Measurements from ENCODE around the gene DLG2. TPM values are rescaled to one million over a fixed set of nuclear protein-coding genes. Genes with fewer than 3 reads are reported as not detected.

Gene DLG2
- total and polyA plus RNA-seq, 9 of the 15 experiments (the other 6 are each of a cell fraction or from before 2014, with no cell fraction given) = 0.52 to 1.6 (median 0.95) TPM

GRCh38 chr11:83990160-83990733, 1636.9 kb downstream of the DLG2 start (continued):
- TF ChIP-seq PATZ1 (CRISPR knock-in tag; IDR thresholded peaks at IDR 0.05; ENCODE audit: borderline replicate concordance) (no peak), ZFPM2 (CRISPR knock-in tag; IDR thresholded peaks at IDR 0.05) (no peak), MAFG (tag; conservative IDR thresholded peaks at IDR 0.05) (no peak), ZNF644 (tag; IDR thresholded peaks at IDR 0.05; ENCODE audit: low read depth) (no peak), RBM17 (IDR thresholded peaks at IDR 0.05; ENCODE audit: borderline replicate concordance, low read depth, low read length) (no peak)

DNA sequence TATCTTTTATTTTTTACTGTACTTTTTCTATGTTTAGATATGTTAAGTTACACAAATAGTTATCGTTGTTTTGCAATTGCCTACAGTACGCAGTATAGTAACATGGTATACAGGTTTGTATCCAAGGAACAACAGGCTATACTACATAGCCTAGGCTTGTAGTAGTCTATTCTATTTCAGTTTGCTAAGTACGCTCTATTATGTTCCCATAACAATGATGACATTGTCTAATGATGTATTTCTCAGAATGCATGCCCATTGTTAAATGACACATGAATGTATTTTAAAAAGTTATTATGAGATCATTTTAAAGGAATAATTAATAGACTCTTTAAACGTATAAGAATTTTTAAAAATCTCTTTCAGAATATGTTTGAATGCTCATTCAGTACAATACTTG, 1644.3 kb downstream of the DLG2 start:
- CTCF ChIA-PET (ENCODE audit: low intra/inter-chr PET ratio) = no interaction called here
- no peak for FAIRE-seq
- in situ Hi-C loops (cut with MboI) = no loop called here
- under 1% methylated on average over 4 of the region's 4 CpGs for WGBS (ENCODE audit: insufficient coverage, low coverage, missing lambda C conversion rate)
- POLR2A ChIA-PET = no interaction called here
- Histone ChIP-seq H3K4me2 (ENCODE audit: insufficient read depth, low read length) (no peak overlapping the region), H3K4me1 (replicated peaks in 1 of 2; ENCODE audit: control insufficient read depth in 2 of 2, insufficient read depth in 2 of 2, low read length in 2 of 2) (no peaks in the 10 kb centered on the region), H2AFZ (ENCODE audit: low read depth, low read length) (no peak overlapping the region), H3K36me3 (ENCODE audit: control insufficient read depth, insufficient read depth, low read length) (no peaks in the 10 kb centered on the region), H3K9me3 (replicated peaks; ENCODE audit: control insufficient read depth, insufficient read depth, low read depth, low read length) (no peaks in the 10 kb centered on the region), H3K27ac (ENCODE audit: extremely low read depth, low read depth, low read length) (no peak overlapping the region), H3K27me3 (ENCODE audit: control insufficient read depth in 2 of 2, insufficient read depth in 2 of 2, low read length in 2 of 2) (no peaks in the 10 kb centered on the region), H3K9me1 (ENCODE audit: control insufficient read depth, insufficient read depth, low read length) (no peaks in the 10 kb centered on the region), H3K4me3 (no peak overlapping the region), H3K9ac (ENCODE audit: insufficient read depth in 1 of 2, low read depth in 2 of 2, low read length in 2 of 2) (no peak overlapping the region), H3K79me2 (ENCODE audit: control insufficient read depth, insufficient read depth, low read length) (no peaks in the 10 kb centered on the region), H4K20me1 (replicated peaks; ENCODE audit: control insufficient read depth, insufficient read depth, low read length) (no peaks in the 10 kb centered on the region)
- no peak for TF ChIP-seq CHCHD3 (CRISPR knock-in tag; IDR thresholded peaks at IDR 0.05)
- no peak for TF ChIP-seq ARID3A (IDR thresholded peaks at IDR 0.05; ENCODE audit: borderline replicate concordance, low read depth, low read length)
- TF ChIP-seq LEF1 (IDR thresholded peaks at IDR 0.05) = no peak
- no peak for TF ChIP-seq BMI1 (IDR thresholded peaks at IDR 0.05; ENCODE audit: low read length)
- intact Hi-C loops (cut with micrococcal nuclease) = no loop called here
- no peak for ATAC-seq
- no peak for DNase-seq (ENCODE audit: extremely low read depth in 1 of 4, low spot score in 3 of 4)
- BruUV-seq (replicated peaks) = no TSS peak

All from K562 (cell line).